Large intestine (tissue), 3 donors: ENCODE measurements around the gene MYB. TPM values are rescaled to one million over a fixed set of nuclear protein-coding genes. Genes with fewer than 3 reads are reported as not detected.
A peak's percentile ranks its signal among the peaks of the same experiment; 100 is the strongest.

Experiments used
- DNase-seq, 2 donors: peaks; one replicate each; pipeline versions ENCODE4 v3.0.0 to v3.0.0-alpha.2; 2013
- H3K27ac ChIP-seq: one replicate; pipeline ENCODE4 v1.5.1; 2013; ENCODE audit warnings: low read length
- H3K27me3 ChIP-seq: 2 replicates; pipeline ENCODE4 v1.6.1; 2013; ENCODE audit warnings: low read length; ENCODE audit not compliant: control insufficient read depth, insufficient read depth
- H3K36me3 ChIP-seq: 2 replicates; pipeline ENCODE4 v1.6.1; 2013; ENCODE audit warnings: low read length; ENCODE audit not compliant: control insufficient read depth, insufficient read depth
- H3K4me1 ChIP-seq: one replicate; pipeline ENCODE4 v1.6.1; 2013; ENCODE audit warnings: low read length; ENCODE audit not compliant: control insufficient read depth, insufficient read depth
- H3K4me3 ChIP-seq: one replicate; pipeline ENCODE4 v1.5.1; 2013; ENCODE audit warnings: low read length
- H3K9me3 ChIP-seq: one replicate; pipeline ENCODE4 v1.6.1; 2013; ENCODE audit warnings: mild to moderate bottlenecking, low read depth, low read length, moderate library complexity; ENCODE audit not compliant: control insufficient read depth
- WGBS: methylation state at CpG from one replicate; pipeline ENCODE4 v1.1.5; 2013; ENCODE audit warnings: low lambda C conversion rate; ENCODE audit not compliant: insufficient coverage; 5-methylcytosine and 5-hydroxymethylcytosine counted together
- polyA plus RNA-seq: library from polyadenylated mRNA; unstranded; fragments of 120-200 nt; gene quantifications from one replicate; pipeline ENCODE4 v1.2.1, GENCODE V29; 2013

MYB gene
- polyA plus RNA-seq, 1 donor, result 12.1 TPM

GRCh38 chr6:135229996-135230395 is 48.9 kb downstream of the MYB start:
- H3K4me3 ChIP-seq, result no peak overlapping the region
- H3K27me3 ChIP-seq, result no peaks in the 10 kb centered on the region
- no peaks in the 10 kb centered on the region for H3K4me1 ChIP-seq
- no peaks in the 10 kb centered on the region for H3K9me3 ChIP-seq
- H3K36me3 ChIP-seq, result no peaks in the 10 kb centered on the region
- no peak overlapping the region for H3K27ac ChIP-seq
- DNase-seq, result no peak
- 83% methylated on average over 2 of the region's 2 CpGs for WGBS

DNA sequence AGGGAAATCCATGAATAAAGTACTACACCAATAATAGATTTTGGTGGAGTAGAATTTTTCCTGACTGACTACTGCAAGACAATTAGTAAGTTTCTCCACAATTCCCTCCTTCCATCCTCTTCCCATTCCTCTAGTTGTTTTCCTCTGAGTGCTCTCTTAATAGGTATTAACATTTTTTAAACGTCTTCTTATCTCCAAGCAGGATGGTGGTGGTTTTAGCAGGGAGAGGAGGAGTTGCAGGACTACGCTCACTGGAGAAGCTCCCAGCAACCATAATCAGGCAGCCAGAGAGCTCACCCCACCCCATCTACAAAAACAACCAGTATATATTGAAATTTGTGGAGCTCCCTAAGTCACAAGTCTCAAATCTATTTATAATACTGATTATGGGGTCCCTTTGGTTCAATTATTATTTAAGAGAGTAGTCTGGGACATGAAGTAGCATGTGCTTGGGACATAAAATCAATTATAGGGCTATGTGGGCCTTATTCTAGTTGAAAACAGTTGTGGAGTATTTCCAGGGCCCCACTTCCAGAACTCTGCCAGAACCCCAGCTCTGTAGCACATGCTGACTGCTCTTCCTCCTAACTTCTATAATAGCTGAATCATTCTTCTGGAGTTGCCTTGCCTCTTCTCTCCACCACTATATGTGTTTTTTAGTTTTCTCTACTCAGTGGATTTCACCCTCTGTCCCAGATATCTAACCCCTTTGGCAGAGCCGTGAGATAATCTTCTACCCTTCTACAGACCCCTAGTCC is 49.8 kb downstream of the MYB start:
- no peaks in the 10 kb centered on the region for H3K27me3 ChIP-seq
- no peak overlapping the region for H3K27ac ChIP-seq
- H3K4me3 ChIP-seq, result no peak overlapping the region
- H3K9me3 ChIP-seq, result no peaks in the 10 kb centered on the region
- no peak for DNase-seq
- H3K4me1 ChIP-seq, result no peaks in the 10 kb centered on the region
- WGBS, result no CpG with 5 or more reads among the region's 3 CpGs
- H3K36me3 ChIP-seq, result no peaks in the 10 kb centered on the region

DNA sequence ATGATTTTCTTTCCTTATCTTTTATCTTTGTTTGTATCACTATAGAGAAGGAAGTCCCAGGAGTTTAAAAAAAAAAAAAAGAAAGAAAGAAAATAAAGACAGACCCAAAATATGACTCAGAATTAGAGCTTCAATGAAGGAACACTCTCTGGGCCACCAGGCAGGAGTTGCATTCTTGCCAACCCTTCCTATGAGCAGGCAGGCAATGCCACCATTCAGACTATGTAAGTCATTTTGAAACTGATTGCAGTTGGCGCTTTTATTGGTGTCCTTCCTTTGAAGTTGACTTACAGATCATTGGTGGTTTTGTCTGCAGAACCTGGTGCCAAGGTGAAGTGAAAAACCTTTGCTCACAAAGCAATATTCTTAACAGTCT is 50.3 kb downstream of the MYB start:
- H3K27me3 ChIP-seq, result no peaks in the 10 kb centered on the region
- no CpG with 5 or more reads among the region's 1 CpG for WGBS
- DNase-seq, result peak in 1 of 2 donors; percentile 22
- no peaks in the 10 kb centered on the region for H3K9me3 ChIP-seq
- H3K27ac ChIP-seq, result no peak overlapping the region
- no peak overlapping the region for H3K4me3 ChIP-seq
- H3K36me3 ChIP-seq, result no peaks in the 10 kb centered on the region
- H3K4me1 ChIP-seq, result no peaks in the 10 kb centered on the region

DNA sequence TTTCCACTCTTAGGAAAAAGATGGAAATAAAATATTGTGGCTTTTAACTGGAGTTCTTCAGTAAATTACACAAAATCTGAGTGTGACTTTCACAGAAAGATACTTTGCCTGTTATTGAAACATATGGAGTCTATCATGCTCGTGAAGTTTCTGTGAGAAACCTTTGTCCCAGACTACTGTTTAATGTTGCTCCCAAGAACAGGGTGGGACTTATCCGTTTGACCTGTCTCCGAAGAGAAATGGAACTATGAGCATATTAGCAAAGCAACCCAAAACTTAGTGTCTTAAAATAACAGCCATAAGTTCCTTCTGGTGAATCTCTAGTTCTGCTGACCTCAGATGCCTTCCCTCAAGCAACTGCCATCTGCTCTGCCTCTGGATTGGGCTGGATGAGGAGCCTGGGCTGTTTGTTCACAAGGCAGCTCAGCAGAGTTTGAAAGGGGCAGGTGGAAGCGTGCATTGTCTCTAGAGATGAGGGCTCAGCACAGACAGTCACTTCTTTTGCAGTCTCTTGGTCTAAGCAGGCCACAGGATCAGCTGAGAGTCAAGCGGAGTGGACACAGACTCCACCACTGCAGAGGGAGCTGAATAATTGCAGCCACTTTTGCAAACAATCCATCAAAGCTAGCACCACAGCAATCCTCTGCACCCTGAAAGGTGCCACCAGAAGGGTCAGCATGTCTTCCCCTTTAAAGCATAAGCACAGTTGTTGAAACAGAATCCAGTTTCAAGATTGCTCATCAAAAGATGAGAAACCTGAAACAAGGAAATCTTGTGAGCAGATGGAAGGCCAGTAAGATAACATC is 52.8 kb downstream of the MYB start:
- Histone ChIP-seq H3K4me3 (no peak overlapping the region), H3K27me3 (no peaks in the 10 kb centered on the region), H3K27ac (no peak overlapping the region), H3K9me3 (no peaks in the 10 kb centered on the region), H3K4me1 (no peaks in the 10 kb centered on the region), H3K36me3 (no peaks in the 10 kb centered on the region)
- WGBS, result 14% methylated on average over 1 of the region's 5 CpGs
- peak in 1 of 2 donors; percentile 22 for DNase-seq

DNA sequence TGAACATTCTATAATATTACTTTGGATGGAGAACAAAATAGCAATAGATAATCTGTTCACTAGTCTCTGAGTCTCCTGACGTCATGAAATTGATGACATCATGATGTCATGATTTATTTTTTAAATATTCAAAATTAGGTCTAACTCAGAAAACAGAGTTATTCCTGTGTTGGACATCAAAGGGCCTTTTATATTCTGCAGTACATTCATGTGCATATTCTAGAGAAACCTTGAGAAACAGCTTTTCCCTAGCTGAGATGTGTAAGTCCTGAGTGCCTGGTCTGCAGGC is 53.3 kb downstream of the MYB start:
- H3K4me3 ChIP-seq, result no peak overlapping the region
- H3K9me3 ChIP-seq, result no peaks in the 10 kb centered on the region
- H3K27ac ChIP-seq, result no peak overlapping the region
- no peaks in the 10 kb centered on the region for H3K27me3 ChIP-seq
- no peaks in the 10 kb centered on the region for H3K4me1 ChIP-seq
- DNase-seq, result no peak
- no CpG with 5 or more reads among the region's 1 CpG for WGBS
- no peaks in the 10 kb centered on the region for H3K36me3 ChIP-seq

GRCh38 chr6:135235716-135236115 is 54.6 kb downstream of the MYB start:
- Histone ChIP-seq H3K9me3 (no peaks in the 10 kb centered on the region), H3K4me3 (no peak overlapping the region), H3K27ac (no peak overlapping the region), H3K4me1 (no peaks in the 10 kb centered on the region), H3K36me3 (no peaks in the 10 kb centered on the region), H3K27me3 (no peaks in the 10 kb centered on the region)
- WGBS, result no CpG with 5 or more reads among the region's 5 CpGs
- no peak for DNase-seq

GRCh38 chr6:135236319-135236718 is 55.2 kb downstream of the MYB start:
- Histone ChIP-seq H3K36me3 (no peaks in the 10 kb centered on the region), H3K9me3 (no peaks in the 10 kb centered on the region), H3K4me1 (no peaks in the 10 kb centered on the region), H3K27ac (no peak overlapping the region), H3K4me3 (no peak overlapping the region), H3K27me3 (no peaks in the 10 kb centered on the region)
- no CpG with 5 or more reads among the region's 1 CpG for WGBS
- no peak for DNase-seq

- no CpG with 5 or more reads among the region's 6 CpGs for WGBS
These were observed 55.6 kb downstream of the MYB start for GRCh38 chr6:135236732-135237131.

GRCh38 chr6:135240711-135241110 is 59.6 kb downstream of the MYB start:
- no peaks in the 10 kb centered on the region for H3K36me3 ChIP-seq
- H3K27me3 ChIP-seq, result no peaks in the 10 kb centered on the region
- 73% methylated on average over 2 of the region's 5 CpGs for WGBS
- no peaks in the 10 kb centered on the region for H3K4me1 ChIP-seq
- H3K27ac ChIP-seq, result no peak overlapping the region
- DNase-seq, result no peak
- H3K9me3 ChIP-seq, result no peaks in the 10 kb centered on the region
- H3K4me3 ChIP-seq, result no peak overlapping the region

More at GRCh38 chr6:135236732-135237131, 55.6 kb downstream of the MYB start:
- Histone ChIP-seq H3K4me3 (no peak overlapping the region), H3K4me1 (no peaks in the 10 kb centered on the region), H3K36me3 (no peaks in the 10 kb centered on the region), H3K27ac (no peak overlapping the region), H3K9me3 (no peaks in the 10 kb centered on the region), H3K27me3 (no peaks in the 10 kb centered on the region)
- DNase-seq, result no peak

GRCh38 chr6:135243871-135244796 is 63.0 kb downstream of the MYB start:
- DNase-seq, result no peak
- H3K27ac ChIP-seq, result no peak overlapping the region
- no peaks in the 10 kb centered on the region for H3K36me3 ChIP-seq
- H3K27me3 ChIP-seq, result no peaks in the 10 kb centered on the region
- H3K4me1 ChIP-seq, result no peaks in the 10 kb centered on the region
- no peaks in the 10 kb centered on the region for H3K9me3 ChIP-seq
- H3K4me3 ChIP-seq, result no peak overlapping the region
- no CpG with 5 or more reads among the region's 7 CpGs for WGBS
